Activated CD4-positive, alpha-beta memory T cell treated with anti-CD3 and anti-CD28 coated beads, Interleukin-2, amount 10 ng/mL, durations not matched to agents 7 days and 5 days (primary cell): ENCODE measurements around the gene HCFC1. TPM values are rescaled to one million over a fixed set of nuclear protein-coding genes. Genes with fewer than 3 reads are reported as not detected.

Experiments used
- CTCF ChIA-PET: fragments of 350-600 bp; sonication (Branson Sonifier 250); formaldehyde crosslinking; loops from one replicate; lab custom pipeline; 2021; ENCODE audit warnings: antibody characterized with exemption, inconsistent platforms; lab: Charles Lee
- POLR2A ChIA-PET: fragments of 350-600 bp; sonication (Branson Sonifier 250); formaldehyde crosslinking; loops from one replicate; lab custom pipeline; 2021; ENCODE audit warnings: antibody characterized with exemption; lab: Charles Lee
- DNase-seq: peaks from one replicate; pipeline ENCODE4 v3.0.0-alpha.2; 2020
- H3K27ac Mint-ChIP-seq: one replicate; pipeline ENCODE4 v1.8.0; 2021; ENCODE audit warnings: mild to moderate bottlenecking, mixed read lengths
- H3K27me3 Mint-ChIP-seq: one replicate; pipeline ENCODE4 v1.8.0; 2021; ENCODE audit warnings: mixed read lengths
- H3K36me3 Mint-ChIP-seq: one replicate; pipeline ENCODE4 v1.8.0; 2021; ENCODE audit warnings: low read depth, mixed read lengths
- H3K4me1 Mint-ChIP-seq: one replicate; pipeline ENCODE4 v1.8.0; 2021; ENCODE audit warnings: mixed read lengths
- H3K4me3 Mint-ChIP-seq: one replicate; pipeline ENCODE4 v1.8.0; 2021; ENCODE audit warnings: mild to moderate bottlenecking, mixed read lengths
- H3K9me3 Mint-ChIP-seq: one replicate; pipeline ENCODE4 v1.8.0; 2021; ENCODE audit warnings: mixed read lengths
- total RNA-seq, 2 experiments: library from RNA; stranded (reverse); gene quantifications; one replicate each; pipeline ENCODE4 v1.2.3, GENCODE V29; 2021

The HCFC1 gene
- total RNA-seq, 2 experiments from 2014 or later: 88.3 to 93.1 TPM

- Mint-ChIP-seq H3K4me1 (peaks cover 18% of the 10 kb centered on the region), H3K27ac (no peak overlapping the region), H3K27me3 (peaks cover 18% of the 10 kb centered on the region), H3K4me3 (no peak overlapping the region), H3K36me3 (no peaks in the 10 kb centered on the region), H3K9me3 (no peaks in the 10 kb centered on the region)
- CTCF ChIA-PET: no interaction called here
- POLR2A ChIA-PET: no interaction called here
- DNase-seq: no peak
Measured at GRCh38 chrX:153897899-153898298, 73.7 kb downstream of the HCFC1 start.

Other genes starting within 250 kb of the HCFC1 start
- 100 to 1,000 TPM; 162 TPM for gene BCAP31, start 247.4 kb downstream of the HCFC1 start, total RNA-seq
- gene ABCD1, start 247.0 kb downstream of the HCFC1 start, total RNA-seq: 10 to 100 TPM; 16.5 to 17.6 TPM
- gene PLXNB3, start 207.6 kb downstream of the HCFC1 start, total RNA-seq: under 1 TPM; 0.18 to 0.58 TPM
- not detected for gene SRPK3, start 190.8 kb downstream of the HCFC1 start, total RNA-seq
- 10 to 100 TPM; 62.4 to 64.8 TPM for gene IDH3G, start 177.4 kb downstream of the HCFC1 start, total RNA-seq
- gene SSR4, start 177.2 kb downstream of the HCFC1 start, total RNA-seq: 100 to 1,000 TPM; 247 to 250 TPM
- 1 to 10 TPM in 1 of 2 experiments, under 1 TPM in 1; 0.88 to 1.1 TPM for gene PDZD4, start 141.3 kb downstream of the HCFC1 start, total RNA-seq
- gene L1CAM, start 85.6 kb downstream of the HCFC1 start, total RNA-seq: 1 to 10 TPM; 4.2 to 5.2 TPM
- not detected for gene AVPR2, start 67.1 kb downstream of the HCFC1 start, total RNA-seq
- gene ARHGAP4, start 45.6 kb downstream of the HCFC1 start, total RNA-seq: 100 to 1,000 TPM; 262 to 267 TPM
- 10 to 100 TPM; 63.1 to 63.7 TPM for gene NAA10, start 36.8 kb downstream of the HCFC1 start, total RNA-seq
- 10 to 100 TPM; 12.1 to 12.8 TPM for gene RENBP, start 27.2 kb downstream of the HCFC1 start, total RNA-seq
- 10 to 100 TPM in 1 of 2 experiments, 1 to 10 TPM in 1; 9.9 to 12.6 TPM for gene TMEM187, start 936 bp upstream of the HCFC1 start, total RNA-seq
- 100 to 1,000 TPM; 118 to 122 TPM for gene IRAK1, start 48.1 kb upstream of the HCFC1 start, total RNA-seq
- gene MECP2, start 125.9 kb upstream of the HCFC1 start, total RNA-seq: 10 to 100 TPM; 80.7 to 83.0 TPM
- not detected for gene OPN1LW, start 172.4 kb upstream of the HCFC1 start, total RNA-seq
- gene OPN1MW, start 210.8 kb upstream of the HCFC1 start, total RNA-seq: not detected
- not detected for gene OPN1MW2, start 247.9 kb upstream of the HCFC1 start, total RNA-seq